Measurements from ENCODE around the gene ABAT. TPM values are rescaled to one million over a fixed set of nuclear protein-coding genes. Genes with fewer than 3 reads are reported as not detected.

ABAT gene
- total RNA-seq, 4 donors from 2014 or later = 8.3 to 33.5 (median 29.0) TPM

DNA sequence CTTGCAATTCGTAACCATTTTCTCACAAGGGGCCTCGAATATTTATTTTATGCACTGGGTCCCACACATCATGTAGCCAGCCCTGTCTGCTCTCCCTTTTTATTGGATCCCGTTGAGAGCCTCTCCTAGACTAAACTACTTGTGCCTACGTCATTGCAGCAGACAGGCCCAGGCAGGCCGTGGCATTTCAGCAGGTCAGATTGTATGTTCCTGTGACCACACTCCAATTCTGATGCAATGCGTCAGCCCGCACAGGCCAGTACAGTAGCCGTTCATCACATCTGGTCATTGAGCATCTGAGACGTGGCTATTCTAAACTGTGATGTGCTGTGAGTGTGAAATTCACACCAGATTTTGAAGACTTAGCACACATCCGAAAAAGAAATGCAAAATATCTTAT lies 42.2 kb downstream of the ABAT start:
- Histone ChIP-seq H3K4me1 (peaks cover 0 to 9% (median 0%) of the 10 kb centered on the region in 4 donors), H3K9me3 (peaks cover 0 to 5% (median 0%) of the 10 kb centered on the region in 4 donors), H3K27ac (no peak overlapping the region), H3K36me3 (no peaks in the 10 kb centered on the region), H3K27me3 (no peaks in the 10 kb centered on the region), H3K4me3 (no peak overlapping the region)
- no peak for TF ChIP-seq POLR2A (IDR thresholded peaks at IDR 0.05)
- TF ChIP-seq, protein P1, sequence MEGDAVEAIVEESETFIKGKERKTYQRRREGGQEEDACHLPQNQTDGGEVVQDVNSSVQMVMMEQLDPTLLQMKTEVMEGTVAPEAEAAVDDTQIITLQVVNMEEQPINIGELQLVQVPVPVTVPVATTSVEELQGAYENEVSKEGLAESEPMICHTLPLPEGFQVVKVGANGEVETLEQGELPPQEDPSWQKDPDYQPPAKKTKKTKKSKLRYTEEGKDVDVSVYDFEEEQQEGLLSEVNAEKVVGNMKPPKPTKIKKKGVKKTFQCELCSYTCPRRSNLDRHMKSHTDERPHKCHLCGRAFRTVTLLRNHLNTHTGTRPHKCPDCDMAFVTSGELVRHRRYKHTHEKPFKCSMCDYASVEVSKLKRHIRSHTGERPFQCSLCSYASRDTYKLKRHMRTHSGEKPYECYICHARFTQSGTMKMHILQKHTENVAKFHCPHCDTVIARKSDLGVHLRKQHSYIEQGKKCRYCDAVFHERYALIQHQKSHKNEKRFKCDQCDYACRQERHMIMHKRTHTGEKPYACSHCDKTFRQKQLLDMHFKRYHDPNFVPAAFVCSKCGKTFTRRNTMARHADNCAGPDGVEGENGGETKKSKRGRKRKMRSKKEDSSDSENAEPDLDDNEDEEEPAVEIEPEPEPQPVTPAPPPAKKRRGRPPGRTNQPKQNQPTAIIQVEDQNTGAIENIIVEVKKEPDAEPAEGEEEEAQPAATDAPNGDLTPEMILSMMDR (IDR thresholded peaks at IDR 0.05) = no peak
- no peak for DNase-seq

- no peak overlapping the region for H3K4me3 ChIP-seq
- DNase-seq = no peak
- peaks cover 0 to 5% (median 0%) of the 10 kb centered on the region in 4 donors for H3K9me3 ChIP-seq
- no peaks in the 10 kb centered on the region for H3K36me3 ChIP-seq
- no peak overlapping the region for H3K27ac ChIP-seq
- no peaks in the 10 kb centered on the region for H3K27me3 ChIP-seq
- TF ChIP-seq, protein P1 (IDR thresholded peaks at IDR 0.05) = no peak
- TF ChIP-seq POLR2A (IDR thresholded peaks at IDR 0.05) = no peak
- peaks cover 0 to 9% (median 0%) of the 10 kb centered on the region in 4 donors for H3K4me1 ChIP-seq
Measured at GRCh38 chr16:8717469-8717868, 43.1 kb downstream of the ABAT start.

DNA sequence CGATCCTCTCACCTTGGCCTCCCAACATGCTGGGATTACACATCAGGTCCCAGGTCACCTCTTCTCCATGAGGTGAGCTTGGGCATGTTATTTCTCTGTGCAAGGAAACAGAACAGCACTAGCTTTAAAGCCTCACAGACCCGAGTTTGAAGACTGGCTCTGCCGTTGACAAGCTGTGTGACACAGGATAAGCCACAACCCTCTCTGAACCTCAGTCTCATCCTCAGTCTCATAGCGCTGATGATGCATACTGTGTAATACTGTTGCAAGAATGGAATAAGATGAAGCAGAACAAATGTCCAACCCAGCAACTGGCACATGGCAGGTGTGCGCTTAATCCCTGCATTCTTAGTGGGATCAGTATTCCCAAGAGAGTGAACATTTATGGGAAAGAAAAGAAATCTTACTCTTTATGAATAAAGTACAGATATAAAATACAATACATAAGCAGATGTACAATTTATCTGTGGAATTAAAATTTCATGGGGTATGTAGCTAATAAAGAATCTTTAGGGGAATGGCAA lies 43.5 kb downstream of the ABAT start:
- Histone ChIP-seq H3K4me3 (no peak overlapping the region), H3K9me3 (peaks cover 0 to 5% (median 0%) of the 10 kb centered on the region in 4 donors), H3K27ac (no peak overlapping the region), H3K27me3 (no peaks in the 10 kb centered on the region), H3K4me1 (peaks cover 0 to 9% (median 0%) of the 10 kb centered on the region in 4 donors), H3K36me3 (no peaks in the 10 kb centered on the region)
- DNase-seq = no peak
- TF ChIP-seq, protein P1 (IDR thresholded peaks at IDR 0.05) = no peak
- TF ChIP-seq POLR2A (IDR thresholded peaks at IDR 0.05) = no peak

GRCh38 chr16:8718851-8719680 lies 44.6 kb downstream of the ABAT start:
- H3K4me3 ChIP-seq = no peak overlapping the region
- DNase-seq = no peak
- no peak overlapping the region for H3K27ac ChIP-seq

DNA sequence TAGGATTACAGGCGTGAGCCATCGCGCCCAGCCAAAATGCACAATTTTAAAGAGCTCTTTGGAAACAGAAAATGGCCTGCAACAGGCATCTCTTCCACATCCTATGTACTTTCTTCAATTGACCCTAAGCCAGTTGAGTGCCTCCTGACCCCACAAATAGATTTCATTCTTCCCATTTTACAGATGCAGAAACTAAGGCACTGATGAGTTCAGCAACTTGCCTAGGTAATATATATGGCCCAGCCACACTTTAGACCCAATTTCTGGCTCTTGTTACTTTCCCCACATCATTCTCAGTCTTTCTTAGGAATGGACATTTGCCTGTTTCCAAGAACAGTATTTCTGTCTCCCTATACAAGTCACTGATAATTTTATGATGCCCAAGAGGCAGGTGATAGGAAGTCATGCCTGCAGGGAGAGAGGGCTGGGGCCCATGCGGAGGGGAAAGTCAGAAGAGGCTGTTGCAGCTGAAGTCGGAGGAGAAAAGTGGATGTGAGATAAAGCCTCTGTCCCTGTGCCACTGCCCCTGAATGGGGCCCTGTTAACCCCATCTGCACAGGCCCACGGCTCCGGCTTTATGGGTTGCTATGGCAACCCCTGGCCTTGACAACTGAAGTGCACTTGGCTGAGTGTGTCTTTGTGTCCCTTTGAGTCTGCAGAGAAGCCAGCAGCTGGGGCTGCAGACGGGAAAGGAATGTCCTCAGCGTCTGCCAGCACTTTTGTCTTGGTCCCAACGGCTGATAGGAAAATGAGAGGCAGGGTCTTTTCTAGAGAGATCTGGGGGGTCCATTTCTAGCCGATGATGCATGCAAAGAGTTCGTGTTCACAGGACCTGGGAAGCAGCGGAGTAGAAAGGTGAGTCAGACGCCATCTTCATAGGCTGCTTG lies 45.9 kb downstream of the ABAT start:
- H3K27ac ChIP-seq = no peak overlapping the region

More at GRCh38 chr16:8718851-8719680, 44.6 kb downstream of the ABAT start:
- TF ChIP-seq POLR2A (IDR thresholded peaks at IDR 0.05) = no peak
- TF ChIP-seq, protein P1 (IDR thresholded peaks at IDR 0.05) = no peak
- H3K9me3 ChIP-seq = peaks cover 0 to 5% (median 0%) of the 10 kb centered on the region in 4 donors
- H3K27me3 ChIP-seq = no peaks in the 10 kb centered on the region
- no peaks in the 10 kb centered on the region for H3K36me3 ChIP-seq
- H3K4me1 ChIP-seq = peaks cover 0 to 9% (median 0%) of the 10 kb centered on the region in 4 donors

More for the DNA sequence above, 45.9 kb downstream of the ABAT start:
- peaks cover 0 to 5% (median 0%) of the 10 kb centered on the region in 4 donors for H3K9me3 ChIP-seq
- DNase-seq = no peak
- no peak overlapping the region for H3K4me3 ChIP-seq
- peaks cover 0 to 9% (median 0%) of the 10 kb centered on the region in 4 donors for H3K4me1 ChIP-seq
- no peaks in the 10 kb centered on the region for H3K36me3 ChIP-seq
- TF ChIP-seq POLR2A (IDR thresholded peaks at IDR 0.05) = no peak
- TF ChIP-seq, protein P1 (IDR thresholded peaks at IDR 0.05) = no peak
- no peaks in the 10 kb centered on the region for H3K27me3 ChIP-seq

Data from Peyer's patch (tissue), 4 donors.